Ovary (tissue), 9 donors: ENCODE data around the gene PRAME. TPM values are rescaled to one million over a fixed set of nuclear protein-coding genes. Genes with fewer than 3 reads are reported as not detected.

Source experiments
- DNase-seq, 5 donors: peaks; one replicate each; pipeline ENCODE4 v3.0.0-alpha.2; 2019 to 2020
- H3K27ac ChIP-seq, 2 donors: fragments of 200-600 bp; one replicate each; pipeline versions ENCODE4 v1.5.1 to v1.8.0; 2019 to 2022
- H3K27me3 ChIP-seq: fragments of 200-600 bp; one replicate; pipeline ENCODE4 v1.8.0; 2022
- H3K36me3 ChIP-seq: fragments of 200-600 bp; sonication (generic); one replicate; pipeline ENCODE4 v1.5.1; 2019
- H3K4me1 ChIP-seq: one replicate; pipeline ENCODE4 v1.8.1; 2013; ENCODE audit warnings: mild to moderate bottlenecking, moderate library complexity; ENCODE audit not compliant: insufficient read depth
- H3K4me3 ChIP-seq: fragments of 200-600 bp; sonication (generic); one replicate; pipeline ENCODE4 v1.5.1; 2017
- H3K9me3 ChIP-seq, 2 donors: fragments of 200-600 bp in 1 of 2; sonication (generic) in 1 of 2; one replicate each; pipeline versions ENCODE4 v1.5.1 to v1.8.1; 2013 to 2019; ENCODE audit warnings: mild to moderate bottlenecking in 1 of 2, moderate library complexity in 1 of 2
- CTCF ChIP-seq, 3 donors: fragments of 450-650 bp in 2 of 3; fragments of 200-600 bp in 1 of 3; IDR thresholded peaks; one replicate each; pipeline versions ENCODE4 v1.5.1 to v1.8.0; 2016 to 2022; ENCODE audit warnings: antibody characterized with exemption in 3 of 3, mild to moderate bottlenecking in 1 of 3
- EP300 ChIP-seq: sonication (generic); formaldehyde crosslinking; IDR thresholded peaks from one replicate; pipeline ENCODE4 v1.6.1; 2017; ENCODE audit warnings: antibody characterized with exemption
- POLR2A ChIP-seq: fragments of 450-650 bp; IDR thresholded peaks from one replicate; pipeline ENCODE4 v1.6.1; 2017; ENCODE audit warnings: antibody characterized with exemption, mild to moderate bottlenecking, moderate library complexity
- WGBS, 3 donors: extraction: QIAGEN DNeasy Blood & Tissue Kit in 1 of 3; methylation state at CpG; one replicate each; pipeline versions ENCODE4 v1.1.5 to v1.1.7; 2013 to 2017; 5-methylcytosine and 5-hydroxymethylcytosine counted together
- intact Hi-C, 4 donors: fragments of 100-400 bp; cut with DNase I; formaldehyde crosslinking; loops; one replicate each; pipeline versions ENCODE4 v1.11.0 to v1.15.1; 2022 to 2023
- polyA plus RNA-seq, 2 donors: library from polyadenylated mRNA; stranded (reverse); fragments of 200-250 nt in 1 of 2; fragments of 350-450 nt in 1 of 2; fragmentation: Illumina TruSeq in 1 of 2; extraction: RNeasy Lipid Tissue Mini Kit (QIAGEN cat#74804) in 1 of 2; gene quantifications; one replicate each; pipeline ENCODE4 v1.2.3, GENCODE V29; 2013 to 2014
- total RNA-seq, 7 donors: library from RNA; depleted of rRNA in 2 of 7; stranded (reverse); fragments of >200 nt in 2 of 7; fragmentation: NEBNext Ultra II Directional in 3 of 7; extraction: Animal tissue kit (Norgen Biotek cat#: 25700) in 3 of 7; gene quantifications; one replicate each; pipeline versions ENCODE4 v1.1.0 to v1.2.4, GENCODE V29; 2016 to 2023
- donor health status: DM: no; HTN: no; CAD: no; lungs with moderate emphysema.
- donor health status: DM: no; HTN: no; CAD: no.
- donor health status: Bipolar disorder and iron deficiency.
- donor health status: DM: yes; HTN: yes; CAD: no.
- donor health status: DM: no; HTN: no; CAD: no.
- donor health status: DM: yes; HTN: yes; CAD: no.

The PRAME gene
- total and polyA plus RNA-seq, 9 donors, result 1.3 to 18.0 (median 2.8) TPM

GRCh38 chr22:22571862-22572261, 12.8 kb upstream of the PRAME start:
- Histone ChIP-seq H3K9me3 (no peaks in the 10 kb centered on the region), H3K27me3 (no peaks in the 10 kb centered on the region), H3K4me1 (no peaks in the 10 kb centered on the region), H3K4me3 (no peak overlapping the region), H3K36me3 (no peaks in the 10 kb centered on the region), H3K27ac (no peak overlapping the region)
- 74 to 82% (median 82%) methylated on average over 2 of the region's 2 CpGs for WGBS, 3 donors
- intact Hi-C loops, result no loop called here
- DNase-seq, result no peak
- TF ChIP-seq EP300, result no peak
- no peak for TF ChIP-seq POLR2A
- TF ChIP-seq CTCF (IDR thresholded peaks at IDR 0.05), result no peak

GRCh38 chr22:22571429-22571828, 12.4 kb upstream of the PRAME start:
- Histone ChIP-seq H3K27ac (no peak overlapping the region), H3K9me3 (no peaks in the 10 kb centered on the region), H3K36me3 (no peaks in the 10 kb centered on the region), H3K27me3 (no peaks in the 10 kb centered on the region), H3K4me1 (no peaks in the 10 kb centered on the region), H3K4me3 (no peak overlapping the region)
- DNase-seq, result no peak
- 82 to 88% (median 84%) methylated on average over 6 of the region's 6 CpGs for WGBS, 3 donors
- intact Hi-C loops, result no loop called here
- TF ChIP-seq CTCF (IDR thresholded peaks at IDR 0.05), result no peak
- no peak for TF ChIP-seq POLR2A
- no peak for TF ChIP-seq EP300

- H3K4me1 ChIP-seq, result no peaks in the 10 kb centered on the region
- H3K36me3 ChIP-seq, result no peaks in the 10 kb centered on the region
- H3K9me3 ChIP-seq, result no peaks in the 10 kb centered on the region
- intact Hi-C loops, result no loop called here
- no peak for TF ChIP-seq CTCF (IDR thresholded peaks at IDR 0.05)
- H3K27ac ChIP-seq, result no peak overlapping the region
- DNase-seq, result no peak
- WGBS, 3 donors, result 81 to 92% (median 83%) methylated on average over 5 of the region's 5 CpGs
- H3K4me3 ChIP-seq, result no peak overlapping the region
- no peaks in the 10 kb centered on the region for H3K27me3 ChIP-seq
Observed at GRCh38 chr22:22569218-22569617, 10.2 kb upstream of the PRAME start.

- 89 to 99% (median 95%) methylated on average over 2 of the region's 2 CpGs for WGBS, 3 donors
- no peaks in the 10 kb centered on the region for H3K9me3 ChIP-seq
- H3K27ac ChIP-seq, result no peak overlapping the region
- intact Hi-C loops, result no loop called here
- no peak for TF ChIP-seq EP300
- no peak for TF ChIP-seq CTCF (IDR thresholded peaks at IDR 0.05)
- no peak for TF ChIP-seq POLR2A
- no peaks in the 10 kb centered on the region for H3K36me3 ChIP-seq
- H3K27me3 ChIP-seq, result no peaks in the 10 kb centered on the region
- DNase-seq, result no peak
- H3K4me3 ChIP-seq, result no peak overlapping the region
- H3K4me1 ChIP-seq, result no peaks in the 10 kb centered on the region
Observed at GRCh38 chr22:22565981-22566380, 6.9 kb upstream of the PRAME start.
